ENCODE measurements around the gene TSPAN7. TPM values are rescaled to one million over a fixed set of nuclear protein-coding genes. Genes with fewer than 3 reads are reported as not detected.
A peak's percentile ranks its signal among the peaks of the same experiment; 100 is the strongest.

The TSPAN7 gene, protein sequence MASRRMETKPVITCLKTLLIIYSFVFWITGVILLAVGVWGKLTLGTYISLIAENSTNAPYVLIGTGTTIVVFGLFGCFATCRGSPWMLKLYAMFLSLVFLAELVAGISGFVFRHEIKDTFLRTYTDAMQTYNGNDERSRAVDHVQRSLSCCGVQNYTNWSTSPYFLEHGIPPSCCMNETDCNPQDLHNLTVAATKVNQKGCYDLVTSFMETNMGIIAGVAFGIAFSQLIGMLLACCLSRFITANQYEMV
- polyA plus RNA-seq (2013), result 0.56 and 0.85 TPM in 2 replicates

DNA sequence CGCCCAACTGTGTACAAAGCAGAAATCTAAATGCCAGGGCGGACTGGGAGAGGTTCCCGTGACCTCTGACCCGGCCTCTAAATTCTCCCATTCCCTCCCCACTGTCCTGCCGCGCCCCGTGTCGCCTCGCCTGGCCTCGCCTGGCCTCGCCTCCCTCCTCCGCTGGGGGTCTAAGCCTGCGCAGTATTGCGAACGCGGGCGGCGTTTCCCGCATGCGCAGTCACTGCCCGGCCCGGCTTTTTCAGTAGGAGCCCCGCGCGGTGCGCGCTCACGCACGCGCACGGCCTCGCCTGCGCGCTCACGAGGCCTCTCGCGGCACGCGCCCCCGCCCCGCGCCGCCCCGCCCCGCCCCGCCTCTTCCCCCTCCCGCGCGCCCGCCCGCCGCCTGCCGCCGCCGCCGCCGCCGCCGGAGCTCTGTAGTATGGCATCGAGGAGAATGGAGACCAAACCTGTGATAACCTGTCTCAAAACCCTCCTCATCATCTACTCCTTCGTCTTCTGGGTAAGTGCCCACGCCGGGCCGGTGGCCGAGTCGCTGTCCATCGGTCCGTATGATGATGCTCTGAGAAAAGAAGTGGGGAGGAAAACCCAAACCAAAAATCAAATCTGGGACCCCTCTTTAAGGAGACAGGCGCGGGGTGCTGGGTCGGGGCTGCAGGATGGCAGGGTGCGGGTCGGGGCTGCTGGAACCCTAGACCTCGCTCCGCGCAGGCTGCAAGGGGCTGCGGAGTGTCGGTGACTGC lies at the start of gene TSPAN7:
Gene TSPAN7, plus strand, starts transcription at position 417 of the 743 bp plus-strand sequence. Its CDS starts 5 bp downstream, at position 422.
- Histone ChIP-seq H4K91ac (ENCODE audit: low read depth, low read length) (no peak within 1 kb of the TSS), H3K9ac (ENCODE audit: low read length) (no peak within 1 kb of the TSS), H2BK5ac (ENCODE audit: low read depth, low read length, poor library complexity) (no peak within 1 kb of the TSS), H3K27ac (ENCODE audit: low read depth, low read length) (no peak within 1 kb of the TSS), H3K4ac (ENCODE audit: low read depth, low read length) (no peak within 1 kb of the TSS), H4K8ac (ENCODE audit: low read depth, low read length) (peak within 1 kb of the TSS; percentile 61), H3K79me2 (ENCODE audit: control insufficient read depth, insufficient read depth, low read length, poor library complexity) (no peaks in the 10 kb centered on the region), H3K23ac (ENCODE audit: low read length) (no peak within 1 kb of the TSS), H3K9me3 (ENCODE audit: insufficient read depth, low read depth, low read length) (no peaks in the 10 kb centered on the region), H3K14ac (ENCODE audit: low read length) (peak within 1 kb of the TSS; percentile 19), H2BK12ac (ENCODE audit: low read length) (peak within 1 kb of the TSS; percentile 14), H2AK5ac (ENCODE audit: low read length) (no peak within 1 kb of the TSS), H3K4me3 (ENCODE audit: low read depth, low read length) (peak within 1 kb of the TSS; percentile 65), H3K79me1 (ENCODE audit: low read length) (no peaks in the 10 kb centered on the region), H3K27me3 (ENCODE audit: insufficient read depth, low read length) (peaks cover 3% of the 10 kb centered on the region), H2BK120ac (ENCODE audit: insufficient read depth, low read length, poor library complexity) (no peak within 1 kb of the TSS), H3K4me2 (ENCODE audit: low read length) (peak within 1 kb of the TSS; percentile 88), H3K18ac (ENCODE audit: low read length) (no peak within 1 kb of the TSS), H3K36me3 (ENCODE audit: control insufficient read depth in 1 of 2, insufficient read depth in 2 of 2, low read length in 2 of 2) (no peaks in the 10 kb centered on the region), H4K12ac (ENCODE audit: low read depth, low read length) (peak within 1 kb of the TSS; percentile 90), H3K4me1 (ENCODE audit: control insufficient read depth in 1 of 2, insufficient read depth in 2 of 2, low read length in 2 of 2) (peaks cover 4% of the 10 kb centered on the region in 2 experiments), H2AFZ (ENCODE audit: insufficient read depth, low read length, poor library complexity) (peak within 1 kb of the TSS; percentile 66)
- peak; percentile 31 to 70 for DNase-seq
- WGBS (ENCODE audit: extremely low coverage, insufficient coverage, insufficient read length), result no CpG with 5 or more reads among the region's 78 CpGs

GRCh38 chrX:38513112-38513742 lies 48.1 kb upstream of the TSPAN7 start:
- Histone ChIP-seq H3K4me2 (ENCODE audit: low read length) (no peak overlapping the region), H4K8ac (ENCODE audit: low read depth, low read length) (no peak overlapping the region), H3K4me1 (ENCODE audit: control insufficient read depth in 1 of 2, insufficient read depth in 2 of 2, low read length in 2 of 2) (no peaks in the 10 kb centered on the region), H2AK5ac (ENCODE audit: low read length) (no peak overlapping the region), H3K27ac (ENCODE audit: low read depth, low read length) (no peak overlapping the region), H3K14ac (ENCODE audit: low read length) (no peak overlapping the region), H2BK12ac (ENCODE audit: low read length) (no peak overlapping the region), H3K18ac (ENCODE audit: low read length) (no peak overlapping the region), H4K12ac (ENCODE audit: low read depth, low read length) (no peak overlapping the region), H4K91ac (ENCODE audit: low read depth, low read length) (no peak overlapping the region), H3K9ac (ENCODE audit: low read length) (no peak overlapping the region), H3K4me3 (ENCODE audit: low read depth, low read length) (no peak overlapping the region), H3K79me2 (ENCODE audit: control insufficient read depth, insufficient read depth, low read length, poor library complexity) (no peaks in the 10 kb centered on the region), H3K4ac (ENCODE audit: low read depth, low read length) (no peak overlapping the region), H3K79me1 (ENCODE audit: low read length) (no peaks in the 10 kb centered on the region), H2BK120ac (ENCODE audit: insufficient read depth, low read length, poor library complexity) (no peak overlapping the region), H3K36me3 (ENCODE audit: control insufficient read depth in 1 of 2, insufficient read depth in 2 of 2, low read length in 2 of 2) (no peaks in the 10 kb centered on the region), H3K23ac (ENCODE audit: low read length) (no peak overlapping the region), H2AFZ (ENCODE audit: insufficient read depth, low read length, poor library complexity) (no peak overlapping the region), H3K27me3 (ENCODE audit: insufficient read depth, low read length) (no peaks in the 10 kb centered on the region), H2BK5ac (ENCODE audit: low read depth, low read length, poor library complexity) (no peak overlapping the region), H3K9me3 (ENCODE audit: insufficient read depth, low read depth, low read length) (no peaks in the 10 kb centered on the region)
- DNase-seq, result peak; percentile 2 to 19
- no CpG with 5 or more reads among the region's 5 CpGs for WGBS (ENCODE audit: extremely low coverage, insufficient coverage, insufficient read length)

DNA sequence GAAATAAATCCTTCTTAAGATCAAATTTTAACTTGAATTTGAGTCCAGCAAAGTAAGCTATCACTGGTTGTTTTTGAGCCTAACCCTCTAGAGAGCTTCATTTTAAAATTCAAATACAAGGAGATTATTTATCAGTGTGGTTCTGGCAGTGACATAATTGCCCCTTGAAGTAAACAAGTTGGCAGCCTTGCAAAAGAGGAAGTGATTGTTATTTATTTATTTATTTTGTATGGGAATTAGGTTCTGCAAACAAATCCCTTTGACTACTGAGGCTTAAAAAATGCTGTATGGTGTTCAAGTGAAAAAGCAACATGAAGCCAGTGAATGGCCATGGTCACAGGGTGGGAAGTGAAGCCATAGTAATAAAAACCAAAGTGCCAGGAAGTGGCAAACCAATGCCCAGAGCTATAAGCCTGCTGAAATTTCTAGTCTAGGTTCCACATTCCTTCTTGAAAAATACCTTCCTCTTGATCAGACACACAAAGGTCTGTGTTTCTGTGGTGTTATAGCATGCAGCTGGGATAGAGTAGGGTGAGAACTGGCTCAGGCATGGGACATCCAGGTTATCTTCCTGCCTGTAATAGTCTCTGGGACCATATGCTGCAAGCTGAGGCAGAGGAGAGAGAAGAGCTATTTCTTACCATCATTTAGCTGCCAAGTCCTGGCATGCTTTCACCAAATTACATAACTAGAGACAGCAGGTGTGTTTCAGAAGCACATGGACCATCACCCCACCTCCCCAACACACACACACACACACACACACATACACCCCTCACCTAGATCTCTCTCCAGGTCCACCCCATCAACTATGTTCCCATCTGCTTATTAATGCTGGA lies 47.1 kb upstream of the TSPAN7 start:
- Histone ChIP-seq H2BK120ac (ENCODE audit: insufficient read depth, low read length, poor library complexity) (no peak overlapping the region), H4K91ac (ENCODE audit: low read depth, low read length) (no peak overlapping the region), H2AFZ (ENCODE audit: insufficient read depth, low read length, poor library complexity) (no peak overlapping the region), H3K4ac (ENCODE audit: low read depth, low read length) (no peak overlapping the region), H2AK5ac (ENCODE audit: low read length) (no peak overlapping the region), H3K4me1 (ENCODE audit: control insufficient read depth in 1 of 2, insufficient read depth in 2 of 2, low read length in 2 of 2) (no peaks in the 10 kb centered on the region), H3K27ac (ENCODE audit: low read depth, low read length) (no peak overlapping the region), H3K79me1 (ENCODE audit: low read length) (no peaks in the 10 kb centered on the region), H3K4me3 (ENCODE audit: low read depth, low read length) (no peak overlapping the region), H2BK12ac (ENCODE audit: low read length) (no peak overlapping the region), H2BK5ac (ENCODE audit: low read depth, low read length, poor library complexity) (no peak overlapping the region), H3K4me2 (ENCODE audit: low read length) (no peak overlapping the region), H4K12ac (ENCODE audit: low read depth, low read length) (no peak overlapping the region), H4K8ac (ENCODE audit: low read depth, low read length) (no peak overlapping the region), H3K9me3 (ENCODE audit: insufficient read depth, low read depth, low read length) (no peaks in the 10 kb centered on the region), H3K27me3 (ENCODE audit: insufficient read depth, low read length) (no peaks in the 10 kb centered on the region), H3K23ac (ENCODE audit: low read length) (no peak overlapping the region), H3K79me2 (ENCODE audit: control insufficient read depth, insufficient read depth, low read length, poor library complexity) (no peaks in the 10 kb centered on the region), H3K14ac (ENCODE audit: low read length) (no peak overlapping the region), H3K18ac (ENCODE audit: low read length) (no peak overlapping the region), H3K36me3 (ENCODE audit: control insufficient read depth in 1 of 2, insufficient read depth in 2 of 2, low read length in 2 of 2) (no peaks in the 10 kb centered on the region), H3K9ac (ENCODE audit: low read length) (no peak overlapping the region)
- no peak for DNase-seq

DNA sequence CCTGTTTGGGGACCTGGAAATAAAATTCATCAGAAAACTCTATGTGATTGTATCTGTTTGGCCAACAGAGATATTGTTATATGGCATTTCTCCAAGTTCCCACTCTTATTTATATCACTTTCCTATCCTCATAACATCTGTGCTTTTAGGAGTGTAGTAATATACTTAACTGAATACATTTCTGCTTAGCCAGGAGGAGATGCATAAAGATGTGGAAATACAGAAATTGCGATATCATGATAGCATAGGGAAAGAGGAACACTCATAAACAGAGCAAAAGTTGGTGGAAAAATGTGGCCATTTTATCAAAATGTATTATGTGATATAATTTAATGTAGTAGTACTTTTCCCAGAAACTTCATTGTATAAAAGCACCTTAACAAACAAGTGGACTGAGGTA lies 46.1 kb upstream of the TSPAN7 start:
- Histone ChIP-seq H4K12ac (ENCODE audit: low read depth, low read length) (no peak overlapping the region), H3K4me1 (ENCODE audit: control insufficient read depth in 1 of 2, insufficient read depth in 2 of 2, low read length in 2 of 2) (no peaks in the 10 kb centered on the region), H2AFZ (ENCODE audit: insufficient read depth, low read length, poor library complexity) (no peak overlapping the region), H3K4ac (ENCODE audit: low read depth, low read length) (no peak overlapping the region), H3K23ac (ENCODE audit: low read length) (no peak overlapping the region), H2AK5ac (ENCODE audit: low read length) (no peak overlapping the region), H4K91ac (ENCODE audit: low read depth, low read length) (no peak overlapping the region), H3K79me2 (ENCODE audit: control insufficient read depth, insufficient read depth, low read length, poor library complexity) (no peaks in the 10 kb centered on the region), H2BK120ac (ENCODE audit: insufficient read depth, low read length, poor library complexity) (no peak overlapping the region), H3K36me3 (ENCODE audit: control insufficient read depth in 1 of 2, insufficient read depth in 2 of 2, low read length in 2 of 2) (no peaks in the 10 kb centered on the region), H3K4me3 (ENCODE audit: low read depth, low read length) (no peak overlapping the region), H3K9ac (ENCODE audit: low read length) (no peak overlapping the region), H3K27me3 (ENCODE audit: insufficient read depth, low read length) (no peaks in the 10 kb centered on the region), H3K27ac (ENCODE audit: low read depth, low read length) (no peak overlapping the region), H4K8ac (ENCODE audit: low read depth, low read length) (no peak overlapping the region), H2BK5ac (ENCODE audit: low read depth, low read length, poor library complexity) (no peak overlapping the region), H3K9me3 (ENCODE audit: insufficient read depth, low read depth, low read length) (no peaks in the 10 kb centered on the region), H3K14ac (ENCODE audit: low read length) (no peak overlapping the region), H3K4me2 (ENCODE audit: low read length) (no peak overlapping the region), H3K79me1 (ENCODE audit: low read length) (no peaks in the 10 kb centered on the region), H2BK12ac (ENCODE audit: low read length) (no peak overlapping the region), H3K18ac (ENCODE audit: low read length) (no peak overlapping the region)
- no CpG with 5 or more reads among the region's 1 CpG for WGBS (ENCODE audit: extremely low coverage, insufficient coverage, insufficient read length)
- no peak for DNase-seq

Data from trophoblast cell (in vitro differentiated cells and primary cell).